HG03097 (cell line): ENCODE results near the gene PGM5.

ENCODE experiments used
- ATAC-seq: cut with Tn5 transposase; IDR thresholded peaks from one replicate; pipeline ENCODE4 v1.9.1; 2021; ENCODE audit not compliant: unreplicated experiment, low FRiP score

PGM5 gene

GRCh38 chr9:68562461-68562860 is 206.1 kb downstream of the PGM5 start:
- no peak for ATAC-seq

GRCh38 chr9:68567565-68567964 is 211.2 kb downstream of the PGM5 start:
- no peak for ATAC-seq

- no peak for ATAC-seq
Observed at GRCh38 chr9:68574150-68574549, 217.7 kb downstream of the PGM5 start.

GRCh38 chr9:68575817-68576216 is 219.4 kb downstream of the PGM5 start:
- ATAC-seq = no peak

GRCh38 chr9:68577774-68578591 is 221.6 kb downstream of the PGM5 start:
- ATAC-seq = peak; percentile 80
